Measurements from ENCODE around the gene IQSEC2.

DNA sequence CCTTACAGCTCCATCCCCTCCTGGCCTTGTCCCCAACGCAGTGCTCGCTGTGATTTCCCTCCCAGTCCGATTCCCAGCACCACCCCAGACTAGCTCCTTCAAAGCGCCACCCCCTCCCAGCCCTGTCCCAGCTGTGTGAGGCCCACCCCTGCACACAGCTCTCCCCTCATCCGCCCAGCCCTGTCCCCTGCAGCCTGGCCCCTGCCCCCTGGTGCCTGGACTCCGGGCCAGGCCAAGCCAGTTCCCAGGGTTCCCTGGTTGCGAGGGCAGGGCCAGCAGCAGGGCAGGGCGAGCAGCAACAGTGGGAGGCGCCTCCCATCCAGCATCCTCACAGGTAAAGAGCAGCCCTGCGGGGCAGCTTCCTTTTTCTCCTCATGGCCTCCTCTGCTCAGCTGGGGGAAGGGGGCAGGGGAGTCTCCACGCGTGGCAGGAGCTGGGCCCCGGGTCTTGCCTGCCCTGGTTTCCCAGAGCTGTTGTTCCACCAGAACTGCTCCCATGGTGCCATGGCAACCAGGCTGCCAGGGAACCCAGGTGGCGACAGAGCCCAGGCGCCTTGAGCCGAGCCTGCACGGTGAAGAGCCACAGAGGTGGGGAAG, 24.8 kb downstream of the IQSEC2 start:
- TF ChIP-seq MAZ (IDR thresholded peaks at IDR 0.05; ENCODE audit: borderline replicate concordance, low read depth, low read length) (no peak), MXI1 (IDR thresholded peaks at IDR 0.05; ENCODE audit: borderline replicate concordance, low read depth, low read length) (no peak), POLR2A (IDR thresholded peaks at IDR 0.05; ENCODE audit: low read depth, low read length) (no peak), CTCF (conservative IDR thresholded peaks at IDR 0.05; ENCODE audit: low read depth, low read length) (no peak), CHD1 (IDR thresholded peaks at IDR 0.05; ENCODE audit: low read depth, low read length) (no peak), RFX5 (IDR thresholded peaks at IDR 0.05; ENCODE audit: low read depth, low read length) (no peak), RAD21 (IDR thresholded peaks at IDR 0.05; ENCODE audit: low read length) (no peak), CEBPB (IDR thresholded peaks at IDR 0.05; ENCODE audit: low read depth, low read length) (no peak), USF2 (IDR thresholded peaks at IDR 0.05; ENCODE audit: low read depth, low read length) (no peak), MAFK (IDR thresholded peaks at IDR 0.05; ENCODE audit: low read depth, low read length) (no peak), FOS (IDR thresholded peaks at IDR 0.05; ENCODE audit: low read depth, low read length) (no peak), RCOR1 (IDR thresholded peaks at IDR 0.05; ENCODE audit: insufficient replicate concordance, low read length) (no peak)
- TF ChIP-seq, protein P1, sequence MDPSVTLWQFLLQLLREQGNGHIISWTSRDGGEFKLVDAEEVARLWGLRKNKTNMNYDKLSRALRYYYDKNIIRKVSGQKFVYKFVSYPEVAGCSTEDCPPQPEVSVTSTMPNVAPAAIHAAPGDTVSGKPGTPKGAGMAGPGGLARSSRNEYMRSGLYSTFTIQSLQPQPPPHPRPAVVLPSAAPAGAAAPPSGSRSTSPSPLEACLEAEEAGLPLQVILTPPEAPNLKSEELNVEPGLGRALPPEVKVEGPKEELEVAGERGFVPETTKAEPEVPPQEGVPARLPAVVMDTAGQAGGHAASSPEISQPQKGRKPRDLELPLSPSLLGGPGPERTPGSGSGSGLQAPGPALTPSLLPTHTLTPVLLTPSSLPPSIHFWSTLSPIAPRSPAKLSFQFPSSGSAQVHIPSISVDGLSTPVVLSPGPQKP (IDR thresholded peaks at IDR 0.05; ENCODE audit: borderline replicate concordance, low read depth, low read length) = no peak
